Muscle layer of duodenum (tissue), 2 donors: ENCODE measurements around the gene DNAAF9.

ENCODE experiments used
- H3K27ac ChIP-seq: one replicate; pipeline ENCODE4 v1.7.0; 2013; ENCODE audit warnings: mild to moderate bottlenecking, low read length
- H3K27me3 ChIP-seq: one replicate; pipeline ENCODE4 v1.7.0; 2013; ENCODE audit warnings: low read depth, mild to moderate bottlenecking, control low read depth, low read length
- H3K36me3 ChIP-seq, 2 donors: one replicate each; pipeline ENCODE4 v1.7.0; 2013; ENCODE audit warnings: low read length in 2 of 2, control low read depth in 1 of 2, mild to moderate bottlenecking in 1 of 2; ENCODE audit not compliant: insufficient read depth in 2 of 2, control insufficient read depth in 1 of 2
- H3K4me1 ChIP-seq, 2 donors: one replicate each; pipeline ENCODE4 v1.7.0; 2013; ENCODE audit warnings: low read length in 2 of 2, mild to moderate bottlenecking in 2 of 2, control low read depth in 1 of 2, moderate library complexity in 1 of 2; ENCODE audit not compliant: insufficient read depth in 2 of 2, control insufficient read depth in 1 of 2
- H3K4me3 ChIP-seq, 2 donors: one replicate each; pipeline ENCODE4 v1.7.0; 2013; ENCODE audit warnings: low read length in 2 of 2, low read depth in 1 of 2, mild to moderate bottlenecking in 1 of 2
- H3K9me3 ChIP-seq, 2 donors: one replicate each; pipeline ENCODE4 v1.7.0; 2013; ENCODE audit warnings: low read length in 2 of 2, control low read depth in 1 of 2, mild to moderate bottlenecking in 1 of 2; ENCODE audit not compliant: control insufficient read depth in 1 of 2
- donor health status: healthy.

The DNAAF9 gene

GRCh38 chr20:3407040-3407770 lies at the start of gene DNAAF9:
Gene DNAAF9, minus strand, starts transcription at chr20:3407669. Its CDS starts 112 bp downstream, at chr20:3407557.
- Histone ChIP-seq H3K9me3 (no peaks in the 10 kb centered on the region), H3K36me3 (peaks cover 0 to 8% of the 10 kb centered on the region in 2 donors), H3K27me3 (no peaks in the 10 kb centered on the region), H3K4me3 (peak within 1 kb of the TSS; percentile 89 to 94), H3K4me1 (peaks cover 0 to 12% of the 10 kb centered on the region in 2 donors), H3K27ac (peak within 1 kb of the TSS; percentile 86)

- H3K27me3 ChIP-seq = no peaks in the 10 kb centered on the region
- no peak overlapping the region for H3K4me3 ChIP-seq
Observed at GRCh38 chr20:3456648-3457047, 49.2 kb upstream of the DNAAF9 start.

DNA sequence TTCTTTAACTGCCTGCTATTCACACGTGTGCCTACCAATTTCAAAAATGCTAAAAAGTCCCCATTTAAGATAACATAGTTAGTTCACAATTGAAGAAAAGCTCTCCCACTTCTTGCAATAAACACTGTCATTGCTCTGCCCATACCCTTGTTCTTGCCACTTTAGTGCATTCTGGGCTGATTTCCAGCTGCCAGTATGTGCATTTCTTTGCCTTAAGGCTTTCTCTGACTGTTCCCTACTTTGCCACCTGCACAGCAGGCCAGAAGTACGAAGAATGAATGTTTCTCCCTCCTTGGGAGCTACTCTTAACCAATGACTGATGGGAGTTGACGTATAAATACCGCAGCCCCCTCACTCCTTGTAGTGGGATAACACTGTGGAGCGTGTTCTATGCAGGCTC lies 47.4 kb upstream of the DNAAF9 start:
- Histone ChIP-seq H3K4me1 (no peaks in the 10 kb centered on the region), H3K4me3 (no peak overlapping the region), H3K36me3 (no peaks in the 10 kb centered on the region), H3K27me3 (no peaks in the 10 kb centered on the region), H3K27ac (no peak overlapping the region), H3K9me3 (no peaks in the 10 kb centered on the region)

More at GRCh38 chr20:3456648-3457047, 49.2 kb upstream of the DNAAF9 start:
- Histone ChIP-seq H3K27ac (no peak overlapping the region), H3K36me3 (no peaks in the 10 kb centered on the region), H3K9me3 (no peaks in the 10 kb centered on the region), H3K4me1 (no peaks in the 10 kb centered on the region)

GRCh38 chr20:3452690-3453089 lies 45.2 kb upstream of the DNAAF9 start:
- H3K36me3 ChIP-seq = no peaks in the 10 kb centered on the region
- no peaks in the 10 kb centered on the region for H3K4me1 ChIP-seq
- no peaks in the 10 kb centered on the region for H3K9me3 ChIP-seq
- H3K27ac ChIP-seq = no peak overlapping the region
- no peaks in the 10 kb centered on the region for H3K27me3 ChIP-seq
- no peak overlapping the region for H3K4me3 ChIP-seq

GRCh38 chr20:3452136-3452535 lies 44.7 kb upstream of the DNAAF9 start:
- H3K27me3 ChIP-seq = no peaks in the 10 kb centered on the region
- no peaks in the 10 kb centered on the region for H3K4me1 ChIP-seq
- H3K4me3 ChIP-seq = no peak overlapping the region
- H3K36me3 ChIP-seq = no peaks in the 10 kb centered on the region
- no peaks in the 10 kb centered on the region for H3K9me3 ChIP-seq
- H3K27ac ChIP-seq = no peak overlapping the region

GRCh38 chr20:3449319-3449718 lies 41.9 kb upstream of the DNAAF9 start:
- Histone ChIP-seq H3K36me3 (no peaks in the 10 kb centered on the region), H3K9me3 (no peaks in the 10 kb centered on the region), H3K4me1 (no peaks in the 10 kb centered on the region), H3K4me3 (no peak overlapping the region), H3K27ac (no peak overlapping the region), H3K27me3 (no peaks in the 10 kb centered on the region)

- no peaks in the 10 kb centered on the region for H3K4me1 ChIP-seq
- no peak overlapping the region for H3K4me3 ChIP-seq
- no peaks in the 10 kb centered on the region for H3K36me3 ChIP-seq
- H3K9me3 ChIP-seq = no peaks in the 10 kb centered on the region
- H3K27ac ChIP-seq = no peak overlapping the region
- no peaks in the 10 kb centered on the region for H3K27me3 ChIP-seq
Observed at GRCh38 chr20:3447321-3447720, 39.9 kb upstream of the DNAAF9 start.

DNA sequence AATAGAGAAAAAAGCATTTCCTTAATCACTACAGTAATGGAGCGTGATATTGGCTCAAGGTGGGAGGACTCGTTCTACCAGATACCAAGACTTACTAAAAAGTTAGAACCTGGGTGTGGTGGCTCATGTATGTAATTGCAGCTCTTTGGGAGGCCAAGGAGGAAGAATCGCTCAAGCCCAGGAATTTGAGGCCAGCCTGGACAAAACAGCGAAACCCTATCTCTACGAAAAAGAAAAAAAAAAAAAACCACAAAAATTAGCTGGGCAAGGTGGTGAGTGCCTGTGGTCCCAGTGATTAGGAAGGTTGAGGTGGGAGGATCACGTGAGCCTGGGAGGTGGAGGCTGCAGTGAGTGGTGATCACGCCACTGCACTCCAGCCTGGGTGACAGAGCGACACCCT lies 39.3 kb upstream of the DNAAF9 start:
- no peak overlapping the region for H3K27ac ChIP-seq
- H3K4me1 ChIP-seq = no peaks in the 10 kb centered on the region
- no peaks in the 10 kb centered on the region for H3K36me3 ChIP-seq
- H3K27me3 ChIP-seq = no peaks in the 10 kb centered on the region
- no peaks in the 10 kb centered on the region for H3K9me3 ChIP-seq
- no peak overlapping the region for H3K4me3 ChIP-seq

GRCh38 chr20:3436864-3437574 lies 29.6 kb upstream of the DNAAF9 start:
- no peaks in the 10 kb centered on the region for H3K4me1 ChIP-seq
- H3K27ac ChIP-seq = no peak overlapping the region
- no peak overlapping the region for H3K4me3 ChIP-seq
- H3K36me3 ChIP-seq = no peaks in the 10 kb centered on the region
- H3K27me3 ChIP-seq = no peaks in the 10 kb centered on the region
- H3K9me3 ChIP-seq = no peaks in the 10 kb centered on the region

- Histone ChIP-seq H3K36me3 (no peaks in the 10 kb centered on the region), H3K27ac (no peak overlapping the region), H3K9me3 (no peaks in the 10 kb centered on the region), H3K27me3 (no peaks in the 10 kb centered on the region), H3K4me3 (no peak overlapping the region), H3K4me1 (no peaks in the 10 kb centered on the region)
Observed at GRCh38 chr20:3434232-3434631, 26.8 kb upstream of the DNAAF9 start.

- Histone ChIP-seq H3K4me3 (no peak overlapping the region), H3K27ac (no peak overlapping the region), H3K27me3 (no peaks in the 10 kb centered on the region), H3K9me3 (no peaks in the 10 kb centered on the region), H3K4me1 (no peaks in the 10 kb centered on the region), H3K36me3 (no peaks in the 10 kb centered on the region)
Observed at GRCh38 chr20:3433744-3434143, 26.3 kb upstream of the DNAAF9 start.
